Head of caudate nucleus (tissue), 42 donors: ENCODE results near the gene TP63.

Source experiments
- DNase-seq, 42 donors: peaks; one replicate each; pipeline versions ENCODE4 v3.0.0 to v3.0.0-alpha.2; 2020 to 2021; ENCODE audit warnings: mixed read lengths in 7 of 42
- intact Hi-C: fragments of 100-400 bp; cut with DNase I; formaldehyde crosslinking; loops from one replicate; pipeline ENCODE4 v1.15.0; 2022

The TP63 gene

DNA sequence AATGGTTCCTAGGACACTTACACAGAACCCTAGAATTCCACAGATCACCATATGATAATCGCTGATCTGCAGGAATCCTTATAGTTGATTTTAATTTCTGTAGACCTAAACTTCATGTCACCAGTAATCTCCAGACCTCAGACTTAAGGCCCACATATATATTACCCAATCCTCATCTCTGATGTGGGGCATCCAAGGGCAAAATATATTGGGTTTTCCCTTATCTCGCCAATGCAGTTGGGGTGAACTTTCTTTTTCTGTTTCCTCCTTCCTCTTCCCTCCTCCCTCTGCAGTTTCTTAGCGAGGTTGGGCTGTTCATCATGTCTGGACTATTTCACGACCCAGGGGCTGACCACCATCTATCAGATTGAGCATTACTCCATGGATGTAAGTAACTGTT is 259.3 kb downstream of the TP63 start:
- no peak for DNase-seq

GRCh38 chr3:189896533-189896932 is 265.3 kb downstream of the TP63 start:
- intact Hi-C loops: no loop called here
- DNase-seq: no peak

More for the DNA sequence above, 259.3 kb downstream of the TP63 start:
- intact Hi-C loops: no loop called here

GRCh38 chr3:189897406-189897805 is 266.2 kb downstream of the TP63 start:
- intact Hi-C loops: no loop called here
- DNase-seq: no peak

- intact Hi-C loops: no loop called here
- no peak for DNase-seq
These were observed 267.5 kb downstream of the TP63 start for GRCh38 chr3:189898559-189899153.

DNA sequence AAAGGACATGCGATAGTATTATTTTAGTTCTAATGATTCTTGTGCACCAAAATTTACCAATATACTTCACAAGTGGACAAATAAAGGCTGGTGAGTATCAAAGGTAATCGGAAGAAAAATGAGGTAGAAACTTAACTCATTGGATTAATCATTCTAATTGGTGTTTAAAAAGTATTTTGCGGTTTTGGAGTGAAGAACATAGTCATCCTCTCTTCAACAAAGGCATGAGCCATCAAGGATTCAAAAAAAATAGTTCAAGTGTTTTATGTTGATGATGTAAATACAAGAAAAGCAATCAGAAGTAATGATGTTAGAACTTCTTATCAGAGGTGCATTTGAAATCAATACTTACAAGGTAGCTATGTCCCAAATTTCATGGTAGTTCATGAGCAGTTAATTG is 268.0 kb downstream of the TP63 start:
- intact Hi-C loops: no loop called here
- no peak for DNase-seq

DNA sequence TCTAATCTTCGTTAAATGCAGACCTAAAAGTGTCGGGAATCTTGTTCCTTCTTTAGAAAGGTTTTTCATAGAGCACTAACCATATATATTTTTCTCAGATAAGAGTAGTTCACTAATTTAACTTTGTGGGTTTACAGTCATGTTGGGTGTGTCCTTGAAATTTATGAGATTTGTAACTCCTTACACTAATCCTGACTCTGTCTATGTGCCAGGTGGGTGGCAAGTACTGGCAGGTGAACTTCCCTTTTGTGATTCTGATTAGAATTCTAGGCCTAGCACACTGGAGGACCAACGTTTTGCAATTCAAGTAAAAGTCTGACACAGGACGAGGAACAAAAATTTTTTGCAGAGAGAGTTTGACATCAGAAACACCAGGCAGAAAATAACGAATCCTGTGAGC is 269.4 kb downstream of the TP63 start:
- intact Hi-C loops: no loop called here
- no peak for DNase-seq

DNA sequence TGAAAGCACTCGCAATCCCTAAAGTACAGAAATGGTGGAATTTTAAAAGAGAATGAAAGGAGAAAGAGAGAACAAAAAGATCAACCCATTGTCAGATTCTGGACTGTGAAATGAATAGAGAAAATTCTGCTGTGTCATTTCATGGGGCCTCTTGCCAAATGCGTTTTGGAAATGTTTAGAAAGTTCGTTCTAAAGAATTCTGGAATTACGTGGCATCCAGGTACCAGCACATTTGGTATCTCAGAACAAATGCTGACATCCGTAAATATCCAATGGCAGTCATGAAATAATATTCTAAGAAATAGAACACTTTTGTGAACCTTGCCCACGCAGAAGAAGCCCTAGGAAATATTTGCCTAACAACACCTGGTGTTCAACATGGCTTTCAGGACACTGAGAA is 270.3 kb downstream of the TP63 start:
- no peak for DNase-seq
- intact Hi-C loops: no loop called here

DNA sequence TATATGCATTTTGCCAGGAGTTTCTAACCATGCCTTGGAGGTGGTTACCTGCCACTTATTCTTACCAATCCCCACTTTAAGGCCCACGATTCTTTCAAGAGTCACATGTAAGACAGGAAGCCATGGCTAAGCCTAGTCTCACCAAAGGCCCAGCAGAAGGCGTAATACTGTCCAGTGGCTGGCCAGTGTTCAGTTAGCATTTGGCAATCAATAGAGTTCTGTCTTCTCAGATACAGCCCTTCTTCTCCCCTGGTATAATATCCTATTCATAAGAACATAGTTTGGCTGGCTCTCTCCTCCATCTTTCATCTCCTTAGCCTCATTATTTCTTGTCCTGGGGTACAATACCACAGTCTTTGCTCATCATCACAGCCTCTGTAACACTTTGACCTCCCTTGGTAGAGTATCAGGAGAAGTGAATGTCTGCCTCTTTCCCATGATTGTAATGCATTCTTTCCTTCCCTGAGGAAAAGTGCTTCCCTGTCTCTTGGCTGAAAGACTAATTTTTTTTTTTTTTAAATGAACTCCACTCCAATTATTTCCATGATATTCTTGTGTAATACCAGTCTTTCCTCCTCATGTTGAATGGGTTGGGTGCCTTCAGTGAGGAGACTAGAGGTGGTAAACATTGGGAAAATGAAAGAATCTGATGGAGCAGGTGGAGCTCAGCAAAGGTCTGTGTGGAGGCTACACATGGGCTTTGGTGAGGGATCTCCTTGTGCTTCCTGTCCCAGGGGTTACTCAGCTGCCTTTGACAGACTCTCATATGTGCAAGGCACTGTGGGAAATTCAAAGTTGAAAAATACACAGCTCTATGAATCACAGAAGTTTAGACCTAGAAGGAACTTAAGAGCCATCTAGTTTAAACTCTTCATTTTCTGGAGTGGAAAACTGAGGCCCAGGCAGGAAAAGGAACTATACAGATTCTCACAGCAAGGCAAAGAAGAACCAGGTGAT is 271.3 kb downstream of the TP63 start:
- DNase-seq: no peak
- intact Hi-C loops: no loop called here

- intact Hi-C loops: no loop called here
- no peak for DNase-seq
These were observed 272.5 kb downstream of the TP63 start for GRCh38 chr3:189903562-189904250.

DNA sequence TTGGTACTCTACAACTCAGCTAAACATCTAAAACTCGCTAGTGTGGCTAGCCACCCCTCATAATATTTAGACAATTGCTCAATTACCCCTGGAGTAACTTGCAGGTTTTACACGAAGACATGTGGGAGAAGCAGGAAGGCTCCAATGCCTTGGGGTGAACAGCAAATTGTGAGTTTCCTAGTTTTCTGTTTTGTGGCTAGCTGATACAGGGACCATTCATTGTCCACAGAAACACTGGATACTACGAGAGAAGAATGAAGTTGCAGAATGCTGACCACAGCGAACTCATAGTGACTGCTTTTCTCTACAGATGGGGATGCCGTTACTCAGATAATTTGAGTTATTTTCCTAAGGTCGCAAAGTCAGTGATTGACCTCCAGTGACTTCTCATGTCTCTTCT is 276.6 kb downstream of the TP63 start:
- intact Hi-C loops: no loop called here
- DNase-seq: no peak

- intact Hi-C loops: no loop called here
- no peak for DNase-seq
These were observed 277.5 kb downstream of the TP63 start for GRCh38 chr3:189908646-189909045.

DNA sequence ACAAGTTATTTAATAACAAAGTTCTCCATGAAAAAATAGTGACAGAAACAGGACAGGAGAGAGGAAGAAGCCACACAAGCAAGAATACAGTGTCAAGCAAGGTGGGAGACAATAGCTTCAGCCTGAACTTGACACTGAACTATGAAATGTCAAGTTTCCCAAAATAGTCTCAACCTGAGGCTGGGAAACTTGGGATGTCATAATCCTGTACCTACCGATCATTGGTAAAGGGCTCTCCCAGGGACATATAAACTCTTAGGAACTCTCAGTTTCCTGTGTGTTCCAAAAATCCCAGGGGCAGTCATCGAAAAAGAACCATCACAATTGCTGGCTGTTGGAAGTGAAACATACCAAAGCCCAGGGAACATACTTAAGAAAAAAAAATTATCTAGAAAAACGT is 277.9 kb downstream of the TP63 start:
- DNase-seq: no peak
- intact Hi-C loops: no loop called here

- no peak for DNase-seq
- intact Hi-C loops: no loop called here
These were observed 278.4 kb downstream of the TP63 start for GRCh38 chr3:189909573-189909972.

DNA sequence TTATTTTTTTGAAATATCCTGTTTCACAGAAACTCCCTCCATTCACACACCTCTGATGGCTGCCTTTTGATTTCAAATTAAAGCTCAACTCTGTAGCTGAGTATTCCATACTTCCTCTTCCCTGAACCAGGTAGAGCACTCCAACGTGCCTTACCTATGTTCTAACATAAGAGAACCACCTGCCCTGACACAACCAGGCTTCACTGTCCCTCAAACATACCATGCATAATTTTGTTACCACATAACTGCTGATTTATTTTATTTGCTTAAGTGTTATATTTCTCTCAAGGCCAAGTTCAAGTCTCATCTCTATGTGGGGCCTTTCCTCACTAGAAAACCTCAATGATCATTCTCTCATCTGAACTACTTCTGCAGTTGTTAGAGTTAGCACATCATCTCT is 279.8 kb downstream of the TP63 start:
- intact Hi-C loops: no loop called here
- DNase-seq: no peak

- DNase-seq: peak in 3 of 42 donors; percentile 6 to 14 (median 12)
- intact Hi-C loops: no loop called here
These were observed 283.6 kb downstream of the TP63 start for GRCh38 chr3:189914799-189915198.

GRCh38 chr3:189921770-189922169 is 290.6 kb downstream of the TP63 start:
- DNase-seq: no peak
- intact Hi-C loops: no loop called here

DNA sequence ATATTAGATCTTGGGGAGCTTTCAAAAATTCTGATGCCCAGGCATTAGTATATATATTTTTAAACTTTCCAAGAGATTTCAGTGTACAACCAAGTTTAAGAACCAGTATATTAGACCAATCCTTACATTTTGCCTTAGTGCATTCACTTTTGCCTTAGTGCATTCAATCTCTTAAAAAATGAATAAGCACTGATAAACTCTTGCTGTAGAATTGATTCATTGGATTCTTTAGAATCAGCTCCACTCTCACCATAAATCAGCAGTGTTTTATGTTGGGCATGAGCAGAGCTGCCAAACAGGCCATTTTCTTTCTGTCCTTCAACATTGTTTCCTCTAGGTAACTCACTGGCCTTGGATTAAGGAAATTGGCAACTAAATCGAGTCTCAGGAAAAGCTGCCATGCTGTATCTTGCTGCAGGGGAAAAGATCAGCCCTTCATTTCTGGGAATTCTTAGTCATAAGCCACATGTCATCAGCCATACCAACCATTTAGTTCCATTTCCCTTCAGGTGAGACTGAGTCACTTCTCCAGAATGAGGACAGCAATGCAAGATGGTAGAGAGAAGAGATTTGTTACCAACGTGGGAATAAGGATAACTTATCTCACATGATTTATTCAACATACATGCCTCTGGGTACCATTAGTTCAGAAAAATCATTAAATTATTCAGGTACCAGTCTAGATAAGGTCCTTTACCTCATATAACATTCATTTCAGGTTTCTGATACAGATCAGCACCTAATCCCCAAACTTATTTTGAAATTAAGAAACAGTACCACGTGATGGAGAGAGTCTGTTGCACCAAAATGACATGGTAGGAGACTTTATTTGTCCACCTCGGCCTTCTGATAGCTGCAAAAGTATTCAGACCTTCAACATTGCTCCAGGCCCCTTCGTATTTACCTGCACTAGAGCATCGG is 297.0 kb downstream of the TP63 start:
- no peak for DNase-seq
- intact Hi-C loops: no loop called here

- no peak for DNase-seq
- intact Hi-C loops: no loop called here
These were observed 305.2 kb downstream of the TP63 start for GRCh38 chr3:189936201-189936945.
